LNCAP (cell line): ENCODE measurements around the gene PPAT.

Experiments used
- TF ChIP-seq, protein P1 (sequence below): fragments of 450-650 bp; IDR thresholded peaks from 2 replicates; pipeline ENCODE4 v1.5.1; 2017; ENCODE audit warnings: mild to moderate bottlenecking

Gene PPAT

DNA sequence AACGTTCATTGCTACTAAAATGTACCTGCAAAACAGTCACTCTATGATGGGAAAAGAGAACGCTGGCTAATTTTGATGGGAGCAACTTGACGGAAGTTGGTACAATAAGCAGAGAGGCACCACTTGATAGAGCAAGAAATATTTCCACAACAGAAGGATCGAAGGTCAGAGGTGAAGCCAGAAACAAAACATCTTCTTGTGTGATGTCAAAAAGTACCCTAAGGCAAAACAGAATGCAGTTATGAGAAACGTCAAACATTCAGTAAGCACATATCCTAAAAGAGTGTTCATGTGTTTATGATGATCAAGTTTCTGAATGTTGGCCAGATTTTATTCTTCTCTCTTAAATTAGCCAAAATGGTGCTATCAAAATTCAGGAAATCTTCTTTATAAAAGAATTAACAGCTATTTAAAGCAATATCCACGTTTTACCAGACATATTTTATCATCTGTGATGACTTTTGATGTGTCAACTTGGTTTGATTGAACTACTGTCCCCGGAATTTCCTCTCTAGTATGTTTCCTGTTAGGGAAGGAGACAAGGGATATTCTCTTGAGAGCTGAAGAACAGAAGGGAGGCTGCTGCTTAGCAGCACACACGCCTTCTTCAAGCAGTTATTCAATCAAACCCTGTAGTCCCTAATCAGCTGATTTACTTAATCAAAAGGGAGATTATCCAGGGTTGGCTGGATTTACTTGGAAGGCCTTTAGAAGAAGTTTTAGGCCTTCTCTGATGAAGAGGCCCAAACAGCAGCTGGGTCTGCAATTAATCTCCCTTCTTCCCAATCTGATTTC lies 63.8 kb downstream of the PPAT start:
- TF ChIP-seq, protein P1, sequence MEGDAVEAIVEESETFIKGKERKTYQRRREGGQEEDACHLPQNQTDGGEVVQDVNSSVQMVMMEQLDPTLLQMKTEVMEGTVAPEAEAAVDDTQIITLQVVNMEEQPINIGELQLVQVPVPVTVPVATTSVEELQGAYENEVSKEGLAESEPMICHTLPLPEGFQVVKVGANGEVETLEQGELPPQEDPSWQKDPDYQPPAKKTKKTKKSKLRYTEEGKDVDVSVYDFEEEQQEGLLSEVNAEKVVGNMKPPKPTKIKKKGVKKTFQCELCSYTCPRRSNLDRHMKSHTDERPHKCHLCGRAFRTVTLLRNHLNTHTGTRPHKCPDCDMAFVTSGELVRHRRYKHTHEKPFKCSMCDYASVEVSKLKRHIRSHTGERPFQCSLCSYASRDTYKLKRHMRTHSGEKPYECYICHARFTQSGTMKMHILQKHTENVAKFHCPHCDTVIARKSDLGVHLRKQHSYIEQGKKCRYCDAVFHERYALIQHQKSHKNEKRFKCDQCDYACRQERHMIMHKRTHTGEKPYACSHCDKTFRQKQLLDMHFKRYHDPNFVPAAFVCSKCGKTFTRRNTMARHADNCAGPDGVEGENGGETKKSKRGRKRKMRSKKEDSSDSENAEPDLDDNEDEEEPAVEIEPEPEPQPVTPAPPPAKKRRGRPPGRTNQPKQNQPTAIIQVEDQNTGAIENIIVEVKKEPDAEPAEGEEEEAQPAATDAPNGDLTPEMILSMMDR = no peak

DNA sequence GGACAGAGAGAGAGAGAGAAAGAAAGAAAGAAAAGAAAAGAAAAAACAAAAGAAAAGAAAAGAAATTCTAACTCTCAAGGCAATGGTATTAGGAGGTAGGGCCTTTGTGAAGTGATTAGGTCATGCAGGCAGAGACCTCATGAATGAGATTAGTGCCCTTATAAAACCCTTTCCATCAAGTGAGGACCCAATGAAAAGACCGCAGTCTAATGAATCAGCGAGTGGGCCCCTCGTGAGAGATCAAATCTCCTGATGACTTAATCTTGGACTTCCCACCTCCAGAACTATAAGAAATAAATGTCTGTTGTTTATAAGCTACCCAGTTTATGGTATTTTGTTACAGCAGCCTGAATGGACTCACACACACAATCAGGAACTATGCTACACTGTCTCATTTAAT lies 65.0 kb downstream of the PPAT start:
- TF ChIP-seq, protein P1 = no peak

DNA sequence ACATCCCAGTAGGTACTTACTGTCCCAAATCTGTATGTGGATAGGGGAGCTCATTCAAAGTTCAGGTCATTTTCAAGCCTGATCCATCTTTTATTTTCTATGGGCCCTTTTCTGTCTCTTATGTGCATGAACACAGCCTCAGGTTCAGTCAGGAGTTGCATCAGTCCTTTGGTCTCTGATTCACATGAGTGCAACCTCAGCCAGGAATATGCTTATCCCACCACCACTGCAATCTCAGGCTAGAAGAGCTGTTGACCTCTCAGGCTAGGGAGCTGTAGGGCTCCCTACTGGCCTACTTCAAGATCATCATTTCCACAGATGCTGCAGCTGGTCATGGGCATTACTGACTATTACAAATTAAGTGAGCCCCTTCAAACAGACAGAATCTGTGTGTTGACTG lies 75.3 kb downstream of the PPAT start:
- TF ChIP-seq, protein P1 = no peak

DNA sequence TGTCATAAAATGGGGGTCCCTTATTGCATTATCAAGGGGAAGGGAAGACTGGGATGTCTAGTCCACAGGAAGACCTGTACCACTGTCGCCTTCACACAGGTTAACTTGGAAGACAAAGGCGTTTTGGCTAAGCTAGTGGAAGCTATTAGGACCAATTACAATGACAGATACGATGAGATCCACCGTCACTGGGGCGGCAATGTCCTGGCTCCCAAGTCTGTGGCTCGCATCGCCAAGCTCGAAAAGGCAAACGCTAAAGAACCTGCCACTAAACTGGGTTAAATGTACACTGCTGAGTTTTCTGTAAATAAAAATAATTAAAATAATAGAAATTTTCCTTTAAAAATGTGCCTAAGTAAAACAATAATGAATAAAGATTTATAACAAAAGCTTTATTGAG lies 78.8 kb downstream of the PPAT start:
- TF ChIP-seq, protein P1 = no peak

DNA sequence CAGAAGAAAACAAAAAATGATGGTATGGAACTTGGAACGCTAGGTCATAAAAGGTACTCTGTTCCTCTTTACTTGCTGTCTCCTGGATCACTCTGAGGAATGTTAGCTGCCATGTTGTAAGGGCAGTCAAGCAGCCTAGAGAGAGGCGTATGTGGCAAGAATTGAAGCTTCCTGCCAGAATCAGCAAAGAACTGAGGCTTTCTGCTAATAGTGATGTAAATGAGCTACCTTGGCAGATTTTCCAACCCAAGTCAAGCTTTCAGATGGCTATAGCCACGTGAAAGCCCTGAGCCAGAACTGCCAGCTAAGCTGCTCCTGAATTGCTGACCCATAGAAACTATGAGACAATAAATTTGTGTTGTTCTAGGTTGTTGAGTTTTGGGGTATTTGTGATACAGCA lies 86.8 kb downstream of the PPAT start:
- TF ChIP-seq, protein P1 = no peak

DNA sequence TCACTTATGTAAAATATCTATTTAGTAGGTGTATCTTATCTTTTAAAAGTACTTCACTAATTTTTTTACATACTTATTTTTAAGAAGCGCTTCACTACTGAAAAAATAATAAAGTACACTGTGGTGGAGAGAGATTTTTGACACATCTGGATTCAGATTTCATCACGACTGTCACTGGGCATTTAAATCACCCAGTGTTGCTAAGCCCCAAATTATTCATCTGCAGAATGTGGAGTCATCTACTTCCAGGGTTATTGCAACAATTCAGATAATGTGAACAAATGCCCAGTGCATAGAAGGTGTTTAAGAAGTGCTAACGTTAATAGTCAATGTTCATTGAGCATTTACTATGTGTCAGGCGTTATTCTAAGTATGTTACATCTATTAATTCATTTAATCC lies 90.0 kb downstream of the PPAT start:
- TF ChIP-seq, protein P1 = no peak
